Neuronal stem cell (in vitro differentiated cells): ENCODE results near the gene DDX3X.
A peak's percentile ranks its signal among the peaks of the same experiment; 100 is the strongest.

Experiments used
- DNase-seq: peaks from one replicate; pipeline ENCODE4 v3.0.0-alpha.2; 2013; ENCODE audit warnings: low spot score
- H2AFZ ChIP-seq: one replicate; pipeline ENCODE4 v1.6.1; 2013; ENCODE audit warnings: mild to moderate bottlenecking, low read length, inconsistent platforms
- H2AK5ac ChIP-seq: 2 replicates; pipeline ENCODE4 v1.6.1; 2013; ENCODE audit warnings: low read depth, mild to moderate bottlenecking, inconsistent platforms, low read length, moderate library complexity, mixed read lengths
- H2BK120ac ChIP-seq: 2 replicates; pipeline ENCODE4 v1.6.1; 2013; ENCODE audit warnings: low read depth, mild to moderate bottlenecking, inconsistent platforms, low read length, moderate library complexity, mixed read lengths
- H2BK12ac ChIP-seq: one replicate; pipeline ENCODE4 v1.6.1; 2013; ENCODE audit warnings: low read length, inconsistent platforms
- H2BK15ac ChIP-seq: 2 replicates; pipeline ENCODE4 v1.6.1; 2013; ENCODE audit warnings: mild to moderate bottlenecking, low read length, inconsistent platforms, mixed read lengths
- H2BK5ac ChIP-seq: one replicate; pipeline ENCODE4 v1.6.1; 2013; ENCODE audit warnings: inconsistent platforms, mild to moderate bottlenecking, low read length, moderate library complexity
- H3K14ac ChIP-seq: one replicate; pipeline ENCODE4 v1.6.1; 2013; ENCODE audit warnings: low read length, inconsistent platforms
- H3K18ac ChIP-seq: 2 replicates; pipeline ENCODE4 v1.6.1; 2013; ENCODE audit warnings: low read length, inconsistent platforms
- H3K23ac ChIP-seq: 2 replicates; pipeline ENCODE4 v1.6.1; 2013; ENCODE audit warnings: low read depth, mild to moderate bottlenecking, mixed read lengths, low read length, inconsistent platforms; ENCODE audit not compliant: poor library complexity
- H3K27ac ChIP-seq: replicated peaks from 3 replicates; pipeline ENCODE4 v1.5.1; 2013; ENCODE audit warnings: low read length, inconsistent platforms
- H3K27me3 ChIP-seq, 3 experiments: 2 replicates each; pipeline ENCODE4 v1.6.1; 2013; ENCODE audit warnings: low read length in 3 of 3, mild to moderate bottlenecking in 2 of 3, inconsistent platforms in 1 of 3, low read depth in 1 of 3, mixed read lengths in 1 of 3, moderate library complexity in 1 of 3; ENCODE audit not compliant: control insufficient read depth in 3 of 3, insufficient read depth in 3 of 3
- H3K36me3 ChIP-seq, 2 donors: replicated peaks in 1 of 2; 2 replicates each; pipeline ENCODE4 v1.6.1; 2013; ENCODE audit warnings: low read length in 2 of 2; ENCODE audit not compliant: control insufficient read depth in 2 of 2, insufficient read depth in 2 of 2
- H3K4ac ChIP-seq: 2 replicates; pipeline ENCODE4 v1.6.1; 2013; ENCODE audit warnings: inconsistent platforms, mild to moderate bottlenecking, low read length, moderate library complexity
- H3K4me1 ChIP-seq, 2 donors: 1 replicate in 1 of 2; 2 replicates in 1 of 2; pipeline ENCODE4 v1.6.1; 2013; ENCODE audit warnings: low read length in 2 of 2, low read depth in 1 of 2; ENCODE audit not compliant: control insufficient read depth in 2 of 2, insufficient read depth in 1 of 2
- H3K4me2 ChIP-seq: one replicate; pipeline ENCODE4 v1.6.1; 2013; ENCODE audit warnings: mild to moderate bottlenecking, low read length, inconsistent platforms; ENCODE audit not compliant: insufficient read depth, poor library complexity, severe bottlenecking
- H3K4me3 ChIP-seq, 2 donors: 2 replicates each; pipeline ENCODE4 v1.5.1; 2013; ENCODE audit warnings: low read length in 2 of 2, mild to moderate bottlenecking in 2 of 2, inconsistent platforms in 1 of 2, moderate library complexity in 1 of 2
- H3K79me1 ChIP-seq: one replicate; pipeline ENCODE4 v1.6.1; 2013; ENCODE audit warnings: low read depth, mild to moderate bottlenecking, inconsistent platforms, low read length, moderate library complexity
- H3K9ac ChIP-seq: one replicate; pipeline ENCODE4 v1.6.1; 2013; ENCODE audit warnings: mild to moderate bottlenecking, low read depth, low read length, inconsistent platforms; ENCODE audit not compliant: poor library complexity
- H3K9me3 ChIP-seq, 2 donors: replicated peaks in 1 of 2; 2 replicates each; pipeline versions ENCODE3 to v1.6.1; 2013; ENCODE audit warnings: low read length in 2 of 2, mild to moderate bottlenecking in 2 of 2, inconsistent platforms in 1 of 2, low read depth in 1 of 2, mixed read lengths in 1 of 2, moderate library complexity in 1 of 2; ENCODE audit not compliant: control insufficient read depth in 2 of 2, insufficient read depth in 1 of 2
- H4K8ac ChIP-seq: one replicate; pipeline ENCODE4 v1.6.1; 2013; ENCODE audit warnings: low read depth, mild to moderate bottlenecking, inconsistent platforms, low read length, moderate library complexity
- H4K91ac ChIP-seq: one replicate; pipeline ENCODE4 v1.6.1; 2013; ENCODE audit warnings: low read length, low read depth, mild to moderate bottlenecking, inconsistent platforms; ENCODE audit not compliant: poor library complexity
- WGBS, 2 donors: extraction: QIAGEN DNeasy Blood & Tissue Kit; methylation state at CpG; one replicate each; pipeline ENCODE4 v1.1.7; 2013; ENCODE audit warnings: missing lambda C conversion rate in 2 of 2, mixed read lengths in 1 of 2; ENCODE audit not compliant: insufficient read length in 2 of 2, insufficient replicate concordance in 1 of 2; ENCODE audit errors: extremely low coverage in 2 of 2; 5-methylcytosine and 5-hydroxymethylcytosine counted together

Gene DDX3X

GRCh38 chrX:41373989-41374606 lies 40.1 kb downstream of the DDX3X start:
- Histone ChIP-seq H3K4ac (no peak overlapping the region), H3K9ac (no peak overlapping the region), H3K27ac (no peak overlapping the region), H3K9me3 (no peaks in the 10 kb centered on the region), H2BK12ac (no peak overlapping the region), H3K27me3 (no peaks in the 10 kb centered on the region), H3K36me3 (no peaks in the 10 kb centered on the region), H3K79me1 (no peaks in the 10 kb centered on the region), H3K4me2 (no peak overlapping the region), H2AK5ac (no peak overlapping the region), H2BK15ac (no peak overlapping the region), H2AFZ (no peak overlapping the region), H2BK120ac (no peak overlapping the region), H4K91ac (no peak overlapping the region), H3K4me1 (no peaks in the 10 kb centered on the region), H2BK5ac (no peak overlapping the region), H3K23ac (no peak overlapping the region), H3K18ac (no peak overlapping the region), H3K4me3 (no peak overlapping the region), H3K14ac (no peak overlapping the region), H4K8ac (no peak overlapping the region)
- DNase-seq, result no peak
- whole genome bisulfite sequencing, 2 donors, result no CpG with 5 or more reads among the region's 5 CpGs

DNA sequence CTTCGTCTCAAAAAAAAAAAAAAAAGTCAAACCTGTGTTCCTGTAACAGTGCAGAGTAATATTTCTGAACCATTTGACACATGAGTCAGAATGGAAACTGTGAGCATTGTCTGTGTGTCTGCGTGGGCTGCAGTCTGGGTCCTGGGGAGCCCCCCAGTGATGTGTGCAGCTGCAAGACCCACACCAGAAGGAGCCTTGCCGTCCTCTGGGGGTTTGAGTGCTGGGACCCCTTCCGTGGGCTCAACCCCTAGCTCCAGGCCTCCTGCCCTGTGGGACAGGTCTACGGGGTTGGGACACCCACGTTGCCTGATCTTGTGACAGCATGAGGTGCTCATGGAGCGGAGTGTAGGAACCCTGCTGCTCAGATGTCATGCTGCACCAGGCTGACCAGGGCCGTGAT lies 43.7 kb downstream of the DDX3X start:
- no peak overlapping the region for H2AFZ ChIP-seq
- no peaks in the 10 kb centered on the region for H3K9me3 ChIP-seq
- H4K91ac ChIP-seq, result no peak overlapping the region
- no peaks in the 10 kb centered on the region for H3K79me1 ChIP-seq
- H3K4me1 ChIP-seq, result no peaks in the 10 kb centered on the region
- no peak overlapping the region for H2BK120ac ChIP-seq
- H2AK5ac ChIP-seq, result no peak overlapping the region
- no peak overlapping the region for H3K4me3 ChIP-seq
- H3K14ac ChIP-seq, result no peak overlapping the region
- no peak overlapping the region for H3K18ac ChIP-seq
- no peaks in the 10 kb centered on the region for H3K27me3 ChIP-seq
- no peak overlapping the region for H3K23ac ChIP-seq
- no peaks in the 10 kb centered on the region for H3K36me3 ChIP-seq
- H2BK12ac ChIP-seq, result no peak overlapping the region
- no peak overlapping the region for H2BK5ac ChIP-seq
- H2BK15ac ChIP-seq, result no peak overlapping the region
- H3K9ac ChIP-seq, result no peak overlapping the region
- H3K4me2 ChIP-seq, result no peak overlapping the region
- H3K27ac ChIP-seq, result no peak overlapping the region
- no peak for DNase-seq
- no peak overlapping the region for H4K8ac ChIP-seq
- no CpG with 5 or more reads among the region's 8 CpGs for WGBS, 2 donors
- H3K4ac ChIP-seq, result no peak overlapping the region

- H3K27ac ChIP-seq, result peak overlapping the region; percentile 35
- H3K4me2 ChIP-seq, result no peak overlapping the region
- H2BK12ac ChIP-seq, result no peak overlapping the region
- H2AK5ac ChIP-seq, result no peak overlapping the region
- H3K4me3 ChIP-seq, result no peak overlapping the region
- no peaks in the 10 kb centered on the region for H3K79me1 ChIP-seq
- no peak overlapping the region for H3K18ac ChIP-seq
- H2BK5ac ChIP-seq, result no peak overlapping the region
- H3K9ac ChIP-seq, result no peak overlapping the region
- no peaks in the 10 kb centered on the region for H3K36me3 ChIP-seq
- H2BK120ac ChIP-seq, result no peak overlapping the region
- no peak overlapping the region for H3K23ac ChIP-seq
- DNase-seq, result no peak
- no peaks in the 10 kb centered on the region for H3K4me1 ChIP-seq
- no CpG with 5 or more reads among the region's 5 CpGs for WGBS, 2 donors
- H2BK15ac ChIP-seq, result no peak overlapping the region
- H4K8ac ChIP-seq, result no peak overlapping the region
- H3K9me3 ChIP-seq, result no peaks in the 10 kb centered on the region
- H3K4ac ChIP-seq, result no peak overlapping the region
- no peaks in the 10 kb centered on the region for H3K27me3 ChIP-seq
- no peak overlapping the region for H3K14ac ChIP-seq
- no peak overlapping the region for H4K91ac ChIP-seq
- no peak overlapping the region for H2AFZ ChIP-seq
These were observed 47.7 kb downstream of the DDX3X start for GRCh38 chrX:41381685-41382084.

- Histone ChIP-seq H3K27me3 (no peaks in the 10 kb centered on the region), H3K18ac (no peak overlapping the region), H2BK15ac (no peak overlapping the region), H4K8ac (no peak overlapping the region), H2BK12ac (no peak overlapping the region), H3K4me2 (no peak overlapping the region), H2BK5ac (no peak overlapping the region), H3K27ac (no peak overlapping the region), H3K14ac (no peak overlapping the region), H2AFZ (no peak overlapping the region), H3K4ac (no peak overlapping the region), H2BK120ac (no peak overlapping the region), H3K36me3 (no peaks in the 10 kb centered on the region), H3K4me1 (no peaks in the 10 kb centered on the region), H4K91ac (no peak overlapping the region), H3K9ac (no peak overlapping the region), H3K4me3 (no peak overlapping the region), H2AK5ac (no peak overlapping the region), H3K9me3 (no peaks in the 10 kb centered on the region), H3K23ac (no peak overlapping the region), H3K79me1 (no peaks in the 10 kb centered on the region)
- no CpG with 5 or more reads among the region's 10 CpGs for WGBS, 2 donors
- DNase-seq, result no peak
These were observed 49.0 kb downstream of the DDX3X start for GRCh38 chrX:41382714-41383645.
